Uterus (tissue), 4 donors: ENCODE data around the gene PXDC1. TPM values are rescaled to one million over a fixed set of nuclear protein-coding genes. Genes with fewer than 3 reads are reported as not detected.

Source experiments
- DNase-seq, 2 donors: peaks; one replicate each; pipeline ENCODE4 v3.0.0-alpha.2; 2019 to 2020
- H3K27ac ChIP-seq, 2 donors: fragments of 200-600 bp; sonication (generic); 1 replicate in 1 of 2; 2 replicates in 1 of 2; pipeline ENCODE4 v1.5.1; 2016 to 2018
- H3K27me3 ChIP-seq, 2 donors: fragments of 200-600 bp; sonication (generic); one replicate each; pipeline ENCODE4 v1.5.1; 2018 to 2019; ENCODE audit warnings: control low read depth in 1 of 2
- H3K36me3 ChIP-seq, 2 donors: fragments of 200-600 bp; sonication (generic); one replicate each; pipeline ENCODE4 v1.5.1; 2019; ENCODE audit warnings: control low read depth in 1 of 2
- H3K4me1 ChIP-seq, 2 donors: fragments of 200-600 bp; sonication (generic); one replicate each; pipeline ENCODE4 v1.5.1; 2018 to 2019; ENCODE audit warnings: control low read depth in 1 of 2
- H3K4me3 ChIP-seq, 2 donors: fragments of 200-600 bp; sonication (generic); 1 replicate in 1 of 2; 2 replicates in 1 of 2; pipeline ENCODE4 v1.5.1; 2018 to 2019; ENCODE audit warnings: mild to moderate bottlenecking in 1 of 2
- H3K9me3 ChIP-seq, 2 donors: fragments of 200-600 bp; sonication (generic); one replicate each; pipeline ENCODE4 v1.5.1; 2019; ENCODE audit warnings: control low read depth in 1 of 2
- POLR2A ChIP-seq, 2 donors: fragments of 450-650 bp; IDR thresholded peaks; one replicate each; pipeline ENCODE4 v1.6.1; 2016; ENCODE audit warnings: antibody characterized with exemption in 2 of 2, mild to moderate bottlenecking in 1 of 2, moderate library complexity in 1 of 2
- intact Hi-C: fragments of 100-400 bp; cut with DNase I; formaldehyde crosslinking; loops from one replicate; pipeline ENCODE4 v1.15.1; 2023; ENCODE audit warnings: low total_unique reads
- total RNA-seq, 4 donors: library from RNA; depleted of rRNA in 3 of 4; stranded (reverse); fragments of >200 nt in 3 of 4; gene quantifications; one replicate each; pipeline versions ENCODE4 v1.1.0 to v1.2.4, GENCODE V29; 2014 to 2023
- TF ChIP-seq, protein P1 (sequence below), 4 experiments: fragments of 200-600 bp in 2 of 4; fragments of 450-650 bp in 2 of 4; sonication (generic) in 2 of 4; IDR thresholded peaks; one replicate each; pipeline ENCODE4 v1.5.1; 2016 to 2019; ENCODE audit warnings: antibody characterized with exemption in 4 of 4, mild to moderate bottlenecking in 2 of 4, moderate library complexity in 1 of 4
- donor health status: DM: yes; HTN: yes; CAD: no.

The PXDC1 gene
- total RNA-seq, 4 donors from 2014 or later = 15.6 to 42.4 (median 31.0) TPM

DNA sequence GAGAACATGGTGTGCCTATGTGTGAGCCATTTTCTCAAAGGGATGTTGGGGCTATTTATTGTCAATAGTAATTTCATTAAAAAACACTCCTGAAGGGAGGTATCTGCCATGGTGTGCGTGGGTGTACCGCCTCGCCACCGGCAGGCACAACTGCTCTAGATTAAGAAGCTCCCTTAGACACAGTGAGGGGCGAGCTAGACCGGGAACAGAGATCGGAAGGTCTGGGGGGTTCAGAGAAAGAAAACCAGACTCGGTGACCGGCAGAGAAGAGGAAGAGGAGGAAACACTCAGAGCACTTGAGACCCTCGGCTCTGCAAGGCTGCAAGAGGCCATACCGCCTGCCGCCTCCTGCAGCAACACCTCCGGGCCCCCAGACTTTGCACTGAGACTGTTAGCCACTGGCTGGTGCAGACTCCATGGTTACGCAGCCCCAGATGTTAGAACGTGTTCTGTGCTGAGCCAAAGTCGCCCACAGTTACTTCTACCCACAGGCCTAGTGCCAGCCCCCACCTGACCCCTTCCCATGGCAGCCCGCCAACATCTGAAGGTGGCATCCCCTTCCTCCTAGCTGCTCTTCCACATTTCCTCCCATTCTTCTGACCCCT, 18.1 kb downstream of the PXDC1 start:
- TF ChIP-seq, protein P1, sequence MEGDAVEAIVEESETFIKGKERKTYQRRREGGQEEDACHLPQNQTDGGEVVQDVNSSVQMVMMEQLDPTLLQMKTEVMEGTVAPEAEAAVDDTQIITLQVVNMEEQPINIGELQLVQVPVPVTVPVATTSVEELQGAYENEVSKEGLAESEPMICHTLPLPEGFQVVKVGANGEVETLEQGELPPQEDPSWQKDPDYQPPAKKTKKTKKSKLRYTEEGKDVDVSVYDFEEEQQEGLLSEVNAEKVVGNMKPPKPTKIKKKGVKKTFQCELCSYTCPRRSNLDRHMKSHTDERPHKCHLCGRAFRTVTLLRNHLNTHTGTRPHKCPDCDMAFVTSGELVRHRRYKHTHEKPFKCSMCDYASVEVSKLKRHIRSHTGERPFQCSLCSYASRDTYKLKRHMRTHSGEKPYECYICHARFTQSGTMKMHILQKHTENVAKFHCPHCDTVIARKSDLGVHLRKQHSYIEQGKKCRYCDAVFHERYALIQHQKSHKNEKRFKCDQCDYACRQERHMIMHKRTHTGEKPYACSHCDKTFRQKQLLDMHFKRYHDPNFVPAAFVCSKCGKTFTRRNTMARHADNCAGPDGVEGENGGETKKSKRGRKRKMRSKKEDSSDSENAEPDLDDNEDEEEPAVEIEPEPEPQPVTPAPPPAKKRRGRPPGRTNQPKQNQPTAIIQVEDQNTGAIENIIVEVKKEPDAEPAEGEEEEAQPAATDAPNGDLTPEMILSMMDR (IDR thresholded peaks at IDR 0.05) = no peak
- no peak for TF ChIP-seq POLR2A (IDR thresholded peaks at IDR 0.05)
- H3K27ac ChIP-seq = no peak overlapping the region
- H3K4me1 ChIP-seq = no peaks in the 10 kb centered on the region
- H3K36me3 ChIP-seq = no peaks in the 10 kb centered on the region
- H3K9me3 ChIP-seq = no peaks in the 10 kb centered on the region
- no peak overlapping the region for H3K4me3 ChIP-seq
- DNase-seq = no peak
- intact Hi-C loops = loop anchor here (5.0 kb wide), 1 partner anchor 456 kb away; no protein-coding TSS in a partner anchor
- no peaks in the 10 kb centered on the region for H3K27me3 ChIP-seq

- intact Hi-C loops = loop anchor here (5.0 kb wide), 1 partner anchor 455 kb away; no protein-coding TSS in a partner anchor
- Histone ChIP-seq H3K36me3 (no peaks in the 10 kb centered on the region), H3K4me3 (no peak overlapping the region), H3K9me3 (no peaks in the 10 kb centered on the region), H3K4me1 (no peaks in the 10 kb centered on the region), H3K27ac (no peak overlapping the region), H3K27me3 (no peaks in the 10 kb centered on the region)
- peak; percentile 79 for DNase-seq
- TF ChIP-seq, protein P1 (IDR thresholded peaks at IDR 0.05) = peak; percentile 78 to 90 (median 86)
- no peak for TF ChIP-seq POLR2A (IDR thresholded peaks at IDR 0.05)
These were observed 19.0 kb downstream of the PXDC1 start for GRCh38 chr6:3732345-3733141.

DNA sequence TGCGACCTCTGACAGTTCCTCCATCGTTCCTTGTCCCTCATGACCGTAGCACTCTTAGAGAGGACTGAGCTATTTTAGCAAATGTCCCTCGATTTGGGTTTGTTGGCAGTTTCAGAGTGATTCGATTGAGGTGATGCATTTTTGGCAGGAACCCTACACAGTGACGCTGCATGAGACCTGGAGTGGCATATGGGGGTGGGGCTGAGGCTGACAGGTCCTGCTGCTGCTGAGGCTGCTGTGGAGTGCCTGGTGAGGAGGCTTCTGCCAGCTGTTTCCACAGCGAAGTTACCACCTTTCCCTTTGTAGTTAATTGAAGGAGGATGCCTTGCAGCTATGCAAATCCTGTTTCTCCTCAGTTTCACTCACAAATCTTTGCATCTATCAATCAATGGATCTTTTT, 19.8 kb downstream of the PXDC1 start:
- TF ChIP-seq POLR2A (IDR thresholded peaks at IDR 0.05) = no peak
- TF ChIP-seq, protein P1 (IDR thresholded peaks at IDR 0.05) = no peak
- no peak overlapping the region for H3K4me3 ChIP-seq
- intact Hi-C loops = loop anchor here (5.0 kb wide), 1 partner anchor 454 kb away; no protein-coding TSS in a partner anchor
- H3K9me3 ChIP-seq = no peaks in the 10 kb centered on the region
- no peak for DNase-seq
- no peaks in the 10 kb centered on the region for H3K27me3 ChIP-seq
- no peaks in the 10 kb centered on the region for H3K4me1 ChIP-seq
- H3K27ac ChIP-seq = no peak overlapping the region
- no peaks in the 10 kb centered on the region for H3K36me3 ChIP-seq

GRCh38 chr6:3729603-3730344, 21.7 kb downstream of the PXDC1 start:
- Histone ChIP-seq H3K4me1 (no peaks in the 10 kb centered on the region), H3K4me3 (no peak overlapping the region), H3K27me3 (no peaks in the 10 kb centered on the region), H3K36me3 (no peaks in the 10 kb centered on the region), H3K9me3 (no peaks in the 10 kb centered on the region), H3K27ac (no peak overlapping the region)
- TF ChIP-seq POLR2A (IDR thresholded peaks at IDR 0.05) = no peak
- DNase-seq = no peak
- intact Hi-C loops = loop anchor here (5.0 kb wide), 1 partner anchor 452 kb away; no protein-coding TSS in a partner anchor

- H3K4me1 ChIP-seq = no peaks in the 10 kb centered on the region
- no peak overlapping the region for H3K4me3 ChIP-seq
- no peak for DNase-seq
- TF ChIP-seq, protein P1 (IDR thresholded peaks at IDR 0.05) = no peak
- no peak for TF ChIP-seq POLR2A (IDR thresholded peaks at IDR 0.05)
- intact Hi-C loops = no loop called here
- no peaks in the 10 kb centered on the region for H3K36me3 ChIP-seq
- no peaks in the 10 kb centered on the region for H3K9me3 ChIP-seq
- H3K27me3 ChIP-seq = no peaks in the 10 kb centered on the region
- H3K27ac ChIP-seq = no peak overlapping the region
These were observed 23.9 kb downstream of the PXDC1 start for GRCh38 chr6:3727593-3728108.
